K562 (cell line): ENCODE data around the gene KCNT1. TPM values are rescaled to one million over a fixed set of nuclear protein-coding genes. Genes with fewer than 3 reads are reported as not detected.

ENCODE experiments used
- ATAC-seq: fragments of 200-7000 bp; cut with Tn5 transposase; 3 replicates; pipeline ENCODE4 v1.9.1; 2020; ENCODE audit warnings: moderate library complexity
- BruUV-seq: library from RNA; stranded (reverse); fragments of 400-500 nt; replicated peaks from 2 replicates; lab custom pipeline; 2021; lab: Mats Ljungman, UMichigan
- CTCF ChIA-PET: fragments of 300-600 bp; formaldehyde crosslinking; extraction: SDS; loops from one replicate; lab custom pipeline; 2021; ENCODE audit warnings: low intra/inter-chr PET ratio; lab: Yijun Ruan, JAX
- POLR2A ChIA-PET: fragments of 300-600, 350-650 bp; sonication (Branson Sonifier 250); formaldehyde crosslinking; extraction: SDS; loops from one replicate; lab custom pipeline; 2021; ENCODE audit warnings: antibody characterized with exemption, inconsistent platforms; lab: Yijun Ruan, JAX
- DNase-seq, 4 experiments: peaks; one replicate each; pipeline versions ENCODE4 v3.0.0 to v3.0.0-alpha.2; 2011 to 2018; ENCODE audit warnings: low spot score in 3 of 4, mixed read lengths in 3 of 4; ENCODE audit errors: extremely low read depth in 1 of 4
- FAIRE-seq: peaks from 2 replicates; lab custom pipeline; 2011; peaks lifted over from hg19 to GRCh38; lab: Jason Lieb, UNC
- H2AFZ ChIP-seq: 2 replicates; pipeline ENCODE4 v1.6.0; 2011; ENCODE audit warnings: low read depth, low read length, control low read depth, inconsistent platforms
- H3K27ac ChIP-seq: fragments of 200-600 bp; 3 replicates; pipeline ENCODE4 v1.8.0; 2011; ENCODE audit warnings: low read depth, mild to moderate bottlenecking, control low read depth, inconsistent platforms, low read length, moderate library complexity, mixed read lengths; ENCODE audit errors: extremely low read depth
- H3K27me3 ChIP-seq, 2 experiments: fragments of 300-600 bp in 1 of 2; 2 replicates in 1 of 2; 3 replicates in 1 of 2; pipeline versions ENCODE4 v1.6.0 to v1.8.0; 2011; ENCODE audit warnings: inconsistent platforms in 2 of 2, low read length in 2 of 2, mild to moderate bottlenecking in 1 of 2, mixed read lengths in 1 of 2, moderate library complexity in 1 of 2; ENCODE audit not compliant: control insufficient read depth in 2 of 2, insufficient read depth in 2 of 2
- H3K36me3 ChIP-seq: fragments of 300-600 bp; 3 replicates; pipeline ENCODE4 v1.8.0; 2011; ENCODE audit warnings: mild to moderate bottlenecking, low read length, inconsistent platforms; ENCODE audit not compliant: control insufficient read depth, insufficient read depth
- H3K4me1 ChIP-seq, 2 experiments: fragments of 200-600 bp in 1 of 2; replicated peaks in 1 of 2; 2 replicates in 1 of 2; 3 replicates in 1 of 2; pipeline versions ENCODE4 v1.5.1 to v1.8.0; 2011; ENCODE audit warnings: inconsistent platforms in 2 of 2, low read length in 2 of 2, mild to moderate bottlenecking in 1 of 2, mixed read lengths in 1 of 2, moderate library complexity in 1 of 2; ENCODE audit not compliant: control insufficient read depth in 2 of 2, insufficient read depth in 2 of 2
- H3K4me2 ChIP-seq: 2 replicates; pipeline ENCODE4 v1.6.1; 2011; ENCODE audit warnings: low read length, control low read depth, inconsistent platforms, mixed read lengths; ENCODE audit not compliant: insufficient read depth
- H3K4me3 ChIP-seq: fragments of 200-600 bp; sonication (generic), shearing (Covaris generic); 2 replicates; pipeline ENCODE4 v1.5.1; 2016; ENCODE audit warnings: control low read depth, inconsistent platforms
- H3K79me2 ChIP-seq: fragments of 200-600 bp; 3 replicates; pipeline ENCODE4 v1.8.0; 2011; ENCODE audit warnings: low read length, inconsistent platforms; ENCODE audit not compliant: control insufficient read depth, insufficient read depth
- H3K9ac ChIP-seq, 2 experiments: 2 replicates each; pipeline versions ENCODE4 v1.6.0 to v1.6.1; 2011; ENCODE audit warnings: low read depth in 2 of 2, low read length in 2 of 2, control low read depth in 1 of 2, inconsistent platforms in 1 of 2, mild to moderate bottlenecking in 1 of 2, mixed read lengths in 1 of 2; ENCODE audit not compliant: insufficient read depth in 1 of 2
- H3K9me1 ChIP-seq: one replicate; pipeline ENCODE4 v1.6.0; 2011; ENCODE audit warnings: inconsistent platforms, mild to moderate bottlenecking, low read length, moderate library complexity; ENCODE audit not compliant: control insufficient read depth, insufficient read depth
- H3K9me3 ChIP-seq: replicated peaks from 2 replicates; pipeline ENCODE4 v1.5.1; 2011; ENCODE audit warnings: low read depth, low read length, inconsistent platforms; ENCODE audit not compliant: control insufficient read depth, insufficient read depth
- H4K20me1 ChIP-seq: replicated peaks from 2 replicates; pipeline ENCODE4 v1.6.1; 2011; ENCODE audit warnings: low read length, inconsistent platforms, mixed read lengths; ENCODE audit not compliant: control insufficient read depth, insufficient read depth
- ADNP ChIP-seq: fragments of 200-800 bp; sonication (Bioruptor generic); IDR thresholded peaks from 2 replicates; pipeline ENCODE4 v1.6.1; 2016; ENCODE audit warnings: missing genetic modification characterization, missing compliant biosample characterization
- FOXK1 ChIP-seq: sonication (generic); formaldehyde crosslinking; IDR thresholded peaks from 2 replicates; pipeline ENCODE4 v1.8.0; 2022; ENCODE audit warnings: missing genetic modification reagents, mild to moderate bottlenecking, borderline replicate concordance
- HDAC6 ChIP-seq: IDR thresholded peaks from 2 replicates; pipeline ENCODE4 v1.6.1; 2012; ENCODE audit warnings: low read depth, mild to moderate bottlenecking, control low read depth, inconsistent platforms, low read length, moderate library complexity
- MECOM ChIP-seq: fragments of 250-450 bp; sonication (Bioruptor Pico); IDR thresholded peaks from 2 replicates; pipeline ENCODE4 v1.8.0; 2022; ENCODE audit warnings: inconsistent platforms
- RBM15 ChIP-seq: fragments of 200-400 bp; formaldehyde crosslinking; IDR thresholded peaks from 2 replicates; pipeline ENCODE4 v1.6.1; 2018; ENCODE audit warnings: mild to moderate bottlenecking, low read length, moderate library complexity; ENCODE audit not compliant: insufficient read depth
- ZNF584 ChIP-seq: fragments of 200-800 bp; sonication (Bioruptor generic); IDR thresholded peaks from 2 replicates; pipeline ENCODE4 v1.6.1; 2016; ENCODE audit warnings: low read depth, mild to moderate bottlenecking, missing genetic modification characterization, missing compliant biosample characterization
- ZNF76 ChIP-seq: fragments of 250-450 bp; sonication (Bioruptor Pico); IDR thresholded peaks from 2 replicates; pipeline ENCODE4 v1.4.0; 2020; ENCODE audit warnings: mild to moderate bottlenecking, moderate library complexity, borderline replicate concordance
- ZZZ3 ChIP-seq: fragments of 450-650 bp; IDR thresholded peaks from 2 replicates; pipeline ENCODE4 v1.6.1; 2016; ENCODE audit warnings: antibody characterized with exemption, mild to moderate bottlenecking, moderate library complexity
- WGBS: fragments of 100-300 bp; shearing (Covaris generic); methylation state at CpG from one replicate; pipeline ENCODE4 v1.1.6; 2016; ENCODE audit warnings: low coverage, mixed read lengths; ENCODE audit not compliant: insufficient coverage; ENCODE audit errors: missing lambda C conversion rate; 5-methylcytosine and 5-hydroxymethylcytosine counted together
- in situ Hi-C: fragments of 300-500 bp; cut with MboI; formaldehyde crosslinking; loops from 4 replicates; pipeline ENCODE4 v1.15.0; 2018; ENCODE audit warnings: inconsistent platforms, mixed read lengths
- intact Hi-C: fragments of 100-400 bp; cut with micrococcal nuclease; formaldehyde crosslinking; loops from 2 replicates; pipeline ENCODE4 v1.14.2; 2022
- polyA plus RNA-seq, 8 experiments: library from polyadenylated mRNA; depleted of rRNA in 4 of 8; stranded (reverse) in 5 of 8; unstranded in 3 of 8; fragments of >200 nt; fragmentation: Nextera tagmentation in 2 of 8; fragmentation: Illumina TruSeq in 1 of 8; extraction: Ambion mirVana in 2 of 8; extraction: Trizol in 1 of 8; gene quantifications; 2 replicates each; pipeline versions ENCODE4 v1.2.1 to v1.2.3, GENCODE V29; 2011 to 2014; ENCODE audit warnings: inconsistent platforms in 1 of 8, missing spikeins in 1 of 8
- total RNA-seq, 7 experiments: library from RNA; depleted of rRNA in 6 of 7; stranded (reverse); fragments of >200 nt in 6 of 7; fragmentation: Illumina TruSeq in 2 of 7; extraction: Trizol in 2 of 7; gene quantifications; 2 replicates each; pipeline versions ENCODE4 v1.2.1 to v1.2.3, GENCODE V29; 2011 to 2021; ENCODE audit warnings: low replicate concordance in 1 of 7
- TF ChIP-seq, protein P1 (sequence below): fragments of 250-450 bp; sonication (Bioruptor Pico); IDR thresholded peaks from 2 replicates; pipeline ENCODE4 v1.8.0; 2022; ENCODE audit warnings: inconsistent platforms, mild to moderate bottlenecking, moderate library complexity, borderline replicate concordance
- TF ChIP-seq, protein P2 (sequence below), 2 experiments: fragments of 450-650 bp; formaldehyde crosslinking in 1 of 2; IDR thresholded peaks; 2 replicates each; pipeline versions ENCODE4 v1.4.0 to v1.6.1; 2014 to 2020; ENCODE audit warnings: mild to moderate bottlenecking in 2 of 2, borderline replicate concordance in 1 of 2, low read depth in 1 of 2
- TF ChIP-seq, protein P3 (sequence below): fragments of 250-450 bp; sonication (Bioruptor Pico); IDR thresholded peaks from 2 replicates; pipeline ENCODE4 v1.5.1; 2021; ENCODE audit warnings: mild to moderate bottlenecking

Gene KCNT1
- total and polyA plus RNA-seq, 9 of the 15 experiments (the other 6 are each of a cell fraction or from before 2014, with no cell fraction given): 0.05 TPM; not detected in 8

DNA sequence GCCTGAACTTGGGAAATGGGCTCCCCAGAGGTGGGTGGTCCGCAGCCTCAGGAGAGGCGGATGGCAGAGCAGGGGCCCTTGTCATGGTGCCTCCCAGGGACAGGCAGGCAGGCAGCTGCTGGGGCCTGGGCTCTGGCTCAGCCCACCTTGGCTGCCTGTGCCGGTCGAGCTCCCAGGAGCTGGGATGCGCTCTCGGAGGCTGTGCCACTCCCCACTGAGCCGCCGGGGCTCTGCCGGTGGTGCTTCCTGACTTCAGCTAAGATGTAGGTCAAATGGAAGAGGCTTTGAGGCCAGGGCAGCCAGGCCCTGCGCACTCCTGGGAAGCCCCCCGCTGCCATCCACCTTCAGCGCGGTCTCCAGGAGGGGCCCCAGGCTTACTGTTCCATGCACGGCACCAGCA, 41.0 kb downstream of the KCNT1 start:
- DNase-seq (no peak), FAIRE-seq (no peak), ATAC-seq (no peak)
- CTCF ChIA-PET: no interaction called here
- H3K27ac ChIP-seq: no peak overlapping the region
- intact Hi-C loops: no loop called here
- no TSS peak for BruUV-seq
- H3K9me3 ChIP-seq: no peaks in the 10 kb centered on the region
- no peak overlapping the region for H2AFZ ChIP-seq
- peaks cover 14 to 73% of the 10 kb centered on the region in 2 experiments; a peak in 4 of 5 replicates for H3K27me3 ChIP-seq
- no peaks in the 10 kb centered on the region for H3K36me3 ChIP-seq
- no peak overlapping the region for H3K4me3 ChIP-seq
- no peaks in the 10 kb centered on the region for H3K9me1 ChIP-seq
- peaks cover 0 to 47% of the 10 kb centered on the region in 2 experiments; a peak in 1 of 5 replicates for H3K4me1 ChIP-seq
- no peak overlapping the region for H3K4me2 ChIP-seq
- POLR2A ChIA-PET: interaction anchor here (0.6 kb wide), 1 partner anchor 13 kb away, joined by 3 read pairs; no protein-coding TSS in a partner anchor
- in situ Hi-C loops: no loop called here
- H4K20me1 ChIP-seq: peaks cover 8% of the 10 kb centered on the region; the same call in 1 of the 2 replicates
- whole genome bisulfite sequencing: under 1% methylated on average over 14 of the region's 14 CpGs
- H3K79me2 ChIP-seq: no peaks in the 10 kb centered on the region
- no peak overlapping the region for H3K9ac ChIP-seq
- no peak for TF ChIP-seq HDAC6
- no peak for TF ChIP-seq ZNF584 (CRISPR knock-in tag)
- no peak for TF ChIP-seq RBM15
- TF ChIP-seq, protein P1, sequence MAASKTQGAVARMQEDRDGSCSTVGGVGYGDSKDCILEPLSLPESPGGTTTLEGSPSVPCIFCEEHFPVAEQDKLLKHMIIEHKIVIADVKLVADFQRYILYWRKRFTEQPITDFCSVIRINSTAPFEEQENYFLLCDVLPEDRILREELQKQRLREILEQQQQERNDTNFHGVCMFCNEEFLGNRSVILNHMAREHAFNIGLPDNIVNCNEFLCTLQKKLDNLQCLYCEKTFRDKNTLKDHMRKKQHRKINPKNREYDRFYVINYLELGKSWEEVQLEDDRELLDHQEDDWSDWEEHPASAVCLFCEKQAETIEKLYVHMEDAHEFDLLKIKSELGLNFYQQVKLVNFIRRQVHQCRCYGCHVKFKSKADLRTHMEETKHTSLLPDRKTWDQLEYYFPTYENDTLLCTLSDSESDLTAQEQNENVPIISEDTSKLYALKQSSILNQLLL (CRISPR knock-in tag): no peak
- no peak for TF ChIP-seq ADNP (tag)
- TF ChIP-seq, protein P2, sequence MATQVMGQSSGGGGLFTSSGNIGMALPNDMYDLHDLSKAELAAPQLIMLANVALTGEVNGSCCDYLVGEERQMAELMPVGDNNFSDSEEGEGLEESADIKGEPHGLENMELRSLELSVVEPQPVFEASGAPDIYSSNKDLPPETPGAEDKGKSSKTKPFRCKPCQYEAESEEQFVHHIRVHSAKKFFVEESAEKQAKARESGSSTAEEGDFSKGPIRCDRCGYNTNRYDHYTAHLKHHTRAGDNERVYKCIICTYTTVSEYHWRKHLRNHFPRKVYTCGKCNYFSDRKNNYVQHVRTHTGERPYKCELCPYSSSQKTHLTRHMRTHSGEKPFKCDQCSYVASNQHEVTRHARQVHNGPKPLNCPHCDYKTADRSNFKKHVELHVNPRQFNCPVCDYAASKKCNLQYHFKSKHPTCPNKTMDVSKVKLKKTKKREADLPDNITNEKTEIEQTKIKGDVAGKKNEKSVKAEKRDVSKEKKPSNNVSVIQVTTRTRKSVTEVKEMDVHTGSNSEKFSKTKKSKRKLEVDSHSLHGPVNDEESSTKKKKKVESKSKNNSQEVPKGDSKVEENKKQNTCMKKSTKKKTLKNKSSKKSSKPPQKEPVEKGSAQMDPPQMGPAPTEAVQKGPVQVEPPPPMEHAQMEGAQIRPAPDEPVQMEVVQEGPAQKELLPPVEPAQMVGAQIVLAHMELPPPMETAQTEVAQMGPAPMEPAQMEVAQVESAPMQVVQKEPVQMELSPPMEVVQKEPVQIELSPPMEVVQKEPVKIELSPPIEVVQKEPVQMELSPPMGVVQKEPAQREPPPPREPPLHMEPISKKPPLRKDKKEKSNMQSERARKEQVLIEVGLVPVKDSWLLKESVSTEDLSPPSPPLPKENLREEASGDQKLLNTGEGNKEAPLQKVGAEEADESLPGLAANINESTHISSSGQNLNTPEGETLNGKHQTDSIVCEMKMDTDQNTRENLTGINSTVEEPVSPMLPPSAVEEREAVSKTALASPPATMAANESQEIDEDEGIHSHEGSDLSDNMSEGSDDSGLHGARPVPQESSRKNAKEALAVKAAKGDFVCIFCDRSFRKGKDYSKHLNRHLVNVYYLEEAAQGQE (IDR thresholded peaks at IDR 0.05; ENCODE audit: borderline replicate concordance): no peak
- TF ChIP-seq, protein P2 (CRISPR knock-in tag; IDR thresholded peaks at IDR 0.05; ENCODE audit: low read depth): no peak
- no peak for TF ChIP-seq MECOM
- no peak for TF ChIP-seq ZZZ3
- no peak for TF ChIP-seq FOXK1 (CRISPR knock-in tag)
- no peak for TF ChIP-seq ZNF76 (CRISPR knock-in tag)
- TF ChIP-seq, protein P3, sequence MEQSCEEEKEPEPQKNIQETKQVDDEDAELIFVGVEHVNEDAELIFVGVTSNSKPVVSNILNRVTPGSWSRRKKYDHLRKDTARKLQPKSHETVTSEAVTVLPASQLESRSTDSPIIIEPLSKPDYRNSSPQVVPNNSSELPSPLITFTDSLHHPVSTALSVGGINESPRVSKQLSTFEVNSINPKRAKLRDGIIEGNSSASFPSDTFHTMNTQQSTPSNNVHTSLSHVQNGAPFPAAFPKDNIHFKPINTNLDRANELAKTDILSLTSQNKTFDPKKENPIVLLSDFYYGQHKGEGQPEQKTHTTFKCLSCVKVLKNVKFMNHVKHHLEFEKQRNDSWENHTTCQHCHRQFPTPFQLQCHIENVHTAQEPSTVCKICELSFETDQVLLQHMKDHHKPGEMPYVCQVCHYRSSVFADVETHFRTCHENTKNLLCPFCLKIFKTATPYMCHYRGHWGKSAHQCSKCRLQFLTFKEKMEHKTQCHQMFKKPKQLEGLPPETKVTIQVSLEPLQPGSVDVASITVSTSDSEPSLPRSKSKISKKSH (CRISPR knock-in tag): no peak
